Fibroblast of villous mesenchyme (primary cell): ENCODE results near the gene NRIP2. TPM values are rescaled to one million over a fixed set of nuclear protein-coding genes. Genes with fewer than 3 reads are reported as not detected.

Source experiments
- DNase-seq: peaks from one replicate; pipeline ENCODE4 v3.0.0-alpha.2; 2010; ENCODE audit warnings: low read depth
- H3K4me3 ChIP-seq: 2 replicates; pipeline ENCODE4 v1.5.1; 2011; ENCODE audit warnings: low read depth, mild to moderate bottlenecking, low read length
- total RNA-seq: library from RNA; depleted of rRNA; stranded (reverse); fragments of >200 nt; gene quantifications from 2 replicates; pipeline ENCODE4 v1.2.3, GENCODE V29; 2012
- TF ChIP-seq, protein P1 (sequence below): IDR thresholded peaks from 2 replicates; pipeline ENCODE4 v1.5.1; 2012; ENCODE audit warnings: low read depth, mild to moderate bottlenecking, low read length; ENCODE audit not compliant: insufficient read depth

The NRIP2 gene
- total RNA-seq, 1 donor, result 0.86 TPM

DNA sequence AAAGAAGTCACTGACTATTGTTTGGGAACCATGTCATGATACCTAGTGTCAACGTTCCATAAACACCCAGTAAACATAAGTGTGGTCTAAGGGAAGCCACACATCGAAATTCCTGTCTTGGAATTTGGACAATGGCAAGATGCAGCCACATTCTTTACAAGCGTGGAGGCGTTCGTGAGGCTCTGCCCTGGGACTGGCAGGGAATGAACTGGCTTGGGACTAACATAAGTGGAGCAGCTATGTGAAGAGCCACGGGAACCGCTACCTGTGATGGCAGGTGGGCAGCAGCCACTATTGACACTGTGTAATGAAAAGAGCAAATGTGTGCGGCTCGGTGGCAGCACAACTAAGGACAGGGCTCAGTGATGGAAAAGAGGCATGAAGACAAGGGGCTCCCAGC lies 10.0 kb upstream of the NRIP2 start:
- DNase-seq, result no peak
- TF ChIP-seq, protein P1, sequence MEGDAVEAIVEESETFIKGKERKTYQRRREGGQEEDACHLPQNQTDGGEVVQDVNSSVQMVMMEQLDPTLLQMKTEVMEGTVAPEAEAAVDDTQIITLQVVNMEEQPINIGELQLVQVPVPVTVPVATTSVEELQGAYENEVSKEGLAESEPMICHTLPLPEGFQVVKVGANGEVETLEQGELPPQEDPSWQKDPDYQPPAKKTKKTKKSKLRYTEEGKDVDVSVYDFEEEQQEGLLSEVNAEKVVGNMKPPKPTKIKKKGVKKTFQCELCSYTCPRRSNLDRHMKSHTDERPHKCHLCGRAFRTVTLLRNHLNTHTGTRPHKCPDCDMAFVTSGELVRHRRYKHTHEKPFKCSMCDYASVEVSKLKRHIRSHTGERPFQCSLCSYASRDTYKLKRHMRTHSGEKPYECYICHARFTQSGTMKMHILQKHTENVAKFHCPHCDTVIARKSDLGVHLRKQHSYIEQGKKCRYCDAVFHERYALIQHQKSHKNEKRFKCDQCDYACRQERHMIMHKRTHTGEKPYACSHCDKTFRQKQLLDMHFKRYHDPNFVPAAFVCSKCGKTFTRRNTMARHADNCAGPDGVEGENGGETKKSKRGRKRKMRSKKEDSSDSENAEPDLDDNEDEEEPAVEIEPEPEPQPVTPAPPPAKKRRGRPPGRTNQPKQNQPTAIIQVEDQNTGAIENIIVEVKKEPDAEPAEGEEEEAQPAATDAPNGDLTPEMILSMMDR, result no peak
- no peak overlapping the region for H3K4me3 ChIP-seq

DNA sequence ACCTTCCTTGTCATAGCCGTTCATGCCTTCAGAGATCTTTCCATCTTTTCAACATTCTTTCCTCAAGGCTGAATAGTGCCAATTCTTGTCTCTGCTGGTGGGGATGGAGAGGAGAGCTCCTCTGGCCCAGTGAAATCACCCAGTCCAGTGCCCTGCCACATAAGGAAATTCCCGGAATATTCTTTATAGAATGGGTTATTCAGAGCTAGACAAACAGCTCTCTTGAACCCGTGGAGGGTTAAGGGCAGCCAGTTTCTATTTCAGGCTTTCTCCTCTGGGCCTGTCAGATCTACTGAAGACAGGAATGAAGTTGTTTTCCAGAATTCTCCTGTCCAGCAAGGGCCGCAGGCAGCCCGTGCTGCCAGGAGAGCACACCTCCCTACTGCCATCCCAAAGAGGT lies 8.1 kb upstream of the NRIP2 start:
- no peak for DNase-seq
- TF ChIP-seq, protein P1, result no peak
- H3K4me3 ChIP-seq, result no peak overlapping the region

DNA sequence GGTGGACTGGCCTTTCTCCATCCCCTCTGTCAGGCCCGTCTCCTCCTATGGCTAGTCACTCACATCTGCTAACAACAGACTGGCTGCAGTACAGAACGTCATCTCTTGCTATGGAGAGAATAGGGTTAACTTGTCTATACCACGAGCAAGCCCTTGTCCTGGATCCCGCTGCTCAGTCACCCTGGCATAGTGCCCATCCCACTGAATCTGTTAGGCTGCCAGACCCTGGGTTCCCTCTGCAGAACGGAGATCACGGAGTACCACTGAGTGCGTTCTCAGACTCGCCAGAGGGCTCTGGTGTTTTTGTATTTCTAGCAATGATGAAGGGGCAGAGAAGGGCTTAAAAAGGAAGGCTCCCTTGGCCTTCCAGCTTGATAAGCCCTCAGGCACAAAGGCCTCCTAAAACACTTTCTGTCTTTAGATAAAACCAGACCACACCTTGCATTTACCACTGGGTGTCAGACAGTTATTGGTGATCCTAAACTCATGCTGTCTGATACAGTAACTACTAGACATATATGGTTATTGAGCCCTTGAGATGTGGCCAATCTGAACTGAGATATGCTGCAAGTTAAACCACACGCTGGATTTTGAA lies 6.3 kb upstream of the NRIP2 start:
- TF ChIP-seq, protein P1, result no peak

DNA sequence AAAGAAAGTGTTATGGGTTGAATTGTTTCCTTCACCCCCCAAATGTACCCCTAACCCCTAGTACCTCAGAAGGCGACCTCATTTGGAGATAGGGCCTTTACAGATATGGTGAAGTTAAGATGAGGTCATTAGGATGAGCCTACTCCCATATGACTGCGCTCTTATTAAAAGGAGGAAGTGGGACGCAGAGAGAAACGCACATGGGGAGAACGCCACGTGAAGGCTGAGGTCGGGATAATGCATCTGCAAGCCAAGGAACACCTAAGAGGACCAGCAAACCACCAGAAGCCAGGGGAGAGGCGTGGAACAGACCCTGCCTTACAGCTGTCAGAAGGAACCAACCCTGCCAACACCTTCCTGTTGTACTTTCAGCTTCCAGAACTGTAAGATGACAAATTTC lies 1.7 kb upstream of the NRIP2 start:
- TF ChIP-seq, protein P1, result no peak
- DNase-seq, result no peak

More for the DNA sequence above, 6.3 kb upstream of the NRIP2 start:
- H3K4me3 ChIP-seq, result no peak overlapping the region
- DNase-seq, result no peak

DNA sequence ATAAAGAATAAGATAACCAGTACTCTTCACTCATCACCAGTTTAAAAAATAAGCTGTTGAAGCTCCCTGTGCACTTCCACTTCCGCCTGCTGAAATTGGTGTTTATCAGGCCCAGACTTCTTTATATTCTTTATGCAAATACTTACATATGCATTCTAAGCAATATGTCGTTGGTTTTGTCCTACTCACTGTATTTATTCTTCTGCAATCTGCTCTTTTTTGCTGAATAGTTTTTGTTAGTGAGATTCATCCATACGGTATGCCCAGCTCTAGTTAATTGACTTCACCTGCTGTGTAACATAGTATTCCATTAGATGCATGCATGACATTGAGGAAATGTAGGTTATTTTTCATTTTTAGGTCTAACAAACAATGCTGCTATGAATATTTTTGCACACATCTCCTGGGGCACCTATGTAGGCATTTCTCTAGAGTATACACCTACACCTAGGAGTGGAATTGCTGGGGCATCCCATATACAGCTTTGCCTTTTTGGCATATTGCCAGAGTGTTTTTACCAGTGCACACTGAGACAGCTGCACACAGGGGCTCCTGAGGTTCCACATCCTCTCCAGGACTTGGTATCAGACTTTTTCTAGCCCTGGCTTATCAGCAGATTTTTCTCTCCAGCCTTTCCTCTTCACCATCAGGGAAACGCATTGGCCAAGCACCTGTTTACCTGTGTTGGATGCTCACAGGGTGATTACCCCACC lies 1.0 kb upstream of the NRIP2 start:
- no peak overlapping the region for H3K4me3 ChIP-seq
- no peak for DNase-seq
- TF ChIP-seq, protein P1, result no peak

More for the DNA sequence above, 1.7 kb upstream of the NRIP2 start:
- no peak overlapping the region for H3K4me3 ChIP-seq

DNA sequence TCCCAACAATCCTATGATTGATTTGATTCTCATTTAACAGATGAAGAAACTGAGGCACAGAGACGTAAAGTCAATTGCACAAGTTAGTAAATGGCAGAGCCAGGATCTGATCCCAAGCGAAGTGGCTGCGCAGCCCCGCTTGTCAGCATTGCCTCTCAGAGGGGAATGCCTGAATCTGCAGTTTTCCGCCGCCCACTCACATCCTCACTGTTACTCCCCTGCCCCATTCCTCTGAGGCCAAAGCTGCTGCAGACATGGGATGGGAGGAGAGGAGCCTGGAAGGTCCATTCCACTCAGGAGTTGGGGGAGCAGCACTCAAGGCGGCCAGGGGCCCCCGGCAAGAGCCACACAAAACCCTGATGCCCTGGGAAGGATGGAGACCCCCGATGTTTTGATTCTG lies 1.0 kb downstream of the NRIP2 start:
- DNase-seq, result no peak
- TF ChIP-seq, protein P1, result no peak
- H3K4me3 ChIP-seq, result no peak overlapping the region
